LNCaP clone FGC (cell line): Measurements from ENCODE around the gene DSEL.

Experiments
- DNase-seq: peaks from one replicate; pipeline ENCODE4 v3.0.0-alpha.2; 2011; ENCODE audit warnings: low read depth
- H3K4me3 ChIP-seq: 2 replicates; pipeline ENCODE4 v1.5.1; 2011; ENCODE audit warnings: mild to moderate bottlenecking, low read depth, low read length, control low read depth
- CTCF ChIP-seq: IDR thresholded peaks from 2 replicates; pipeline ENCODE4 v1.5.1; 2012; ENCODE audit warnings: mild to moderate bottlenecking; ENCODE audit not compliant: control insufficient read depth, insufficient read depth; ENCODE audit errors: extremely low read depth

Gene DSEL

GRCh38 chr18:67467188-67467587, 49.3 kb downstream of the DSEL start:
- no peak overlapping the region for H3K4me3 ChIP-seq
- TF ChIP-seq CTCF, result no peak
- no peak for DNase-seq

- H3K4me3 ChIP-seq, result no peak overlapping the region
- TF ChIP-seq CTCF, result no peak
- no peak for DNase-seq
These were observed 52.0 kb downstream of the DSEL start for GRCh38 chr18:67464499-67464898.

GRCh38 chr18:67463829-67464228, 52.7 kb downstream of the DSEL start:
- peak; percentile 33; the same call in 1 of the 2 replicates for TF ChIP-seq CTCF
- no peak overlapping the region for H3K4me3 ChIP-seq
- no peak for DNase-seq

GRCh38 chr18:67456711-67457110, 59.8 kb downstream of the DSEL start:
- TF ChIP-seq CTCF, result no peak
- no peak for DNase-seq
- H3K4me3 ChIP-seq, result no peak overlapping the region
